Measurements from ENCODE around the gene VPS54.

The VPS54 gene

DNA sequence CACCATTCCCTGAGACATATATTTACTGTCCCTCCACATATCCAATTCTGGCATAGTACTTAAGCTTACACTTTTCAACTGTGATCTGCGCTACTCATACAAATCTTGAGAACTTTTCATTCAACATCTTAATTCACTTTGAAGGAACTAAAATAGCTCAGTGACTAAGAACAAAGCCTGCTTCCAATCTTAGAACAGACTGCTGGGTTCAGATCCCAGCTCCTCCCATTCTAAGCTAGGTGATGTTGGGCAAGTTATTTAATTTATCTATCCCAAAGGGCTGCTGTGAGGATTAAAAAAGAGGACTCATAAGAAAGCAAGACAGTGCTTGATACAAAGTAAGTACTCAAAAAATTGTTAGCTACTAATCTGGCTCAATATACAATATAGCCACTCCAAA lies 119.6 kb downstream of the VPS54 start:
- no peak for DNase-seq

- DNase-seq, result no peak
Measured at GRCh38 chr2:63898839-63899238, 120.4 kb downstream of the VPS54 start.

GRCh38 chr2:63894167-63894566 lies 125.1 kb downstream of the VPS54 start:
- no peak for DNase-seq

DNA sequence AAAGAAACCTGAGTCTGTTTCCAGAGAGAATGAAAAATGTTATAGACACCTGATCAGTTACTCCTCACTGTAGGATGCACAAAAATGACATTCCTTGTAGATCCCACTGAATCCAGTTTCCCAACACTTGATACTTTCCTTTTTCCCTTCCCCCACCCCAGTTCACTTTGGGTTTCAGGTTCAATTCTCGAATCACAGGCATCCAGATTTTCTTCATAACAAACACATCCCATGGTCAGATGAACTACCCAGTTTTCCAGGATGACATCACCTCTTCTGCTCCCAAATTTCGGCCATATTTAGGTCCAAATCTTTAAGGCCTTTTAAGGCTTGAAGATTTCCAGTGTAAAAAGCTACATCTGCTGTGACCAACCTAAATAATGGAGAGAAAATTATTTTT lies 126.1 kb downstream of the VPS54 start:
- no peak for DNase-seq

- DNase-seq, result no peak
Measured at GRCh38 chr2:63891488-63892030, 127.7 kb downstream of the VPS54 start.

- DNase-seq, result no peak
Measured at GRCh38 chr2:63890678-63891077, 128.6 kb downstream of the VPS54 start.

DNA sequence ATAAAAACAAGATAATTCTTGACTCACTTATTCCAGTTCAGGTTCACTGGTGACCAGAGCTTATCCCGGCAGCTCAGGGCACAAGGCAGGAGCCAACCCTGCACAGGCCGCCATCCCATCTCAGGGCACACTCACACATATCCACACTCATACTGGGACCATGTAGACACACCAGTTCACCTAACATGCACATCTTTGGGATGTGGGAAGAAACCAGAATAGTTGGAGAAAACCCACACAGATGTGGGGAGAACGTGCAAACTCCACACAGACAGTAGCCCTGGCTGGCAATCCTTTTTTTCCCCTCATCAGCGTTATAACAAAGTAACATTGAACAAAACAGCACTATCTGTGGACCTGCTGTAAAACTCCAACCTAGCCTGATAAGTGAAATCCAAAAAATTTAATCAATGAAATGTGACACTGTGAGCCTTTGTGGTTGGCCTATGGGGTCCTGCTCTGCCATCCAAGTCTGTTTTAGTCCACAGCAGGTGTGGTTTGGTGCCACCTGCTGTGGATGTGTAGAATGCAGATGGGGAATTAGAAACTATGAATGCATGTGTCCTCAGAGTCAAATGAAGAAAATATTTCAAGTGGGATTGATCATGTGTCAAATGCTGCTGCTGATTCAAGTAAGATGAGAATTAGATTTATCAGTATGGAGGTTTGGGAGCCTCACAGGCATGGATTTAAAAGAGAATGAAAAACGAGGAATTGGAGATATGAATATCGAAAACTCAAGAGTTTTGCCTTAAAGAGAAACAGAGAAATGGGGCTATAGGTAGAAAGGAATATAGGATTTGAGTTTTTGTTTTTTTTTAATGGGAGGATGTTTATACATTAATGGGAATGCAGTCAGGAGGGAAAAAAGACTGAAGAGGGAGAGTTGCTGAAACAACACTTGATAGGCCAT lies 130.5 kb downstream of the VPS54 start:
- peak; percentile 56 for DNase-seq

- no peak for DNase-seq
Measured at GRCh38 chr2:63888053-63888452, 131.2 kb downstream of the VPS54 start.

GRCh38 chr2:63886445-63886844 lies 132.8 kb downstream of the VPS54 start:
- DNase-seq, result no peak

DNA sequence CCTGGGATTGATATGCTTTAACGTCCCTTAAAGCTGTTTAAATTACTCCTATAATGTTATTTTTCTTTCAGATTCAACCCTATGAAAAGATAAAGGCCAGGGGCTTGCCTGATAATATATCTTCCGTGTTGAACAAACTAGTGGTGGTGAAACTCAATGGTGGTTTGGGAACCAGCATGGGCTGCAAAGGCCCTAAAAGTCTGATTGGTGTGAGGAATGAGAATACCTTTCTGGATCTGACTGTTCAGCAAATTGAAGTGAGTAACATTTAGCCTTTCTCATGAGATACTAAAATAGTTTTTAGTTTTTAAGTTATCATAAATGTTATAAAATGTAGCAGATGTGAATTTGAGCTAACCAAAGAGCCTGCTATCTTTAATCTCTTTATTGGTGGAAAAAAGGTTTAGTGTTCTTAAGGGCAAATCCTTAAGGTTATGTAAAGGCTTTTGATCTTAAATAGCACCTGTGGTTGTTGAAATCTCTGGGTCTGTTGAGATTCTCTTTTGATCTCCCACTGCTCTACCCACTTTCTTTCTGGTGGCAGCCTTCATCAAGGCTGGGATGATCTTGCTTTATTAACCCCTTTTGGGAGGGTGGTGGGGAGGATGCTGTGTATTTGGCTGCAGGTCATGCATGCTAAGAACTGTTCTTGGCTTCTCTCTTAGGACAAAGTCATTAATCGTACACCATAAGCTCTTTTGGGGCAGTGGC lies 136.7 kb downstream of the VPS54 start:
- DNase-seq, result no peak

DNA sequence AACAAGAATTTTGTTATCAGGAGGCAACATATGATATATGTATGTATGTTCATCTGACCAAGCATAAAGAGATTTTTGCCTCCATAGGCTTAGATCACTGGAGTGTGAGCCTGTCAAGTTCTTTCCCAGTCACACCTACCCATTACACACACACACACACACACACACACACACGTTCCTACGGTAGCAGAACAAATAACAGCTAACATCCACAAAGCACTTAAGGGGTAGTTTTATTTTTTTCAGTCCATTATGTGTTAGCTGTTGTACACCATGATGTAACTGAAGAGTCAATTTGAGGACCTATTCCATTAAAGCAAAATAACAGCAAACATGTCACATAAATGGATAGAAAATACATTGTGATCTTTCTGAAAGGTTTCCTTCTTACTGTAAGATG lies 138.0 kb downstream of the VPS54 start:
- DNase-seq, result peak; percentile 13

- DNase-seq, result no peak
Measured at GRCh38 chr2:63880625-63881024, 138.6 kb downstream of the VPS54 start.

DNA sequence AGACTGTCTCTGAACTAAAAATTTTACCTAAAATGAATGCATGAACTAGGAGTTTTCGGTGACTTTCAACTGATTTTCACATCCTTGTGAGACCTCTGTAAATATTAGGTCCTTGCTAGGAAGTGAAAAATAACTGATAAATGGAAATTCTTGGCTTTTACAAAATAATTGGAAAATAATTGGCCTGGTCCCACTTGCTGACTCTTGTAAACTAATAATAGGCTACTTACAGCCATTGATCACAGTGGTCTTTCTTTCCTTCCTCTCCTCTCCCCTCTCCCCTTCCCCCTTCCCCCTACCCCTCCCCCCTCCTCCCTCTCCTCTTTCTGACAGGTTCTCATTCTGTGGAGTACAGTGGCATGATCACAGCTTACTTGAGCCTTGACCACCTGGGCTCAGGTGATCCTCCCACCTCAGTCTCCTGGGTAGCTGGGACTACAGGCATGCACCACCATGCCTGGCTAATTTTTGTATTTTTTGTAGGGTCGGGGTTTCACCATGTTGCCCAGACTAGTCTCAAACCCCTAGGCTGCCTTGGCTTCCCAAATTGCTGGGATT lies 139.3 kb downstream of the VPS54 start:
- DNase-seq, result no peak

DNA sequence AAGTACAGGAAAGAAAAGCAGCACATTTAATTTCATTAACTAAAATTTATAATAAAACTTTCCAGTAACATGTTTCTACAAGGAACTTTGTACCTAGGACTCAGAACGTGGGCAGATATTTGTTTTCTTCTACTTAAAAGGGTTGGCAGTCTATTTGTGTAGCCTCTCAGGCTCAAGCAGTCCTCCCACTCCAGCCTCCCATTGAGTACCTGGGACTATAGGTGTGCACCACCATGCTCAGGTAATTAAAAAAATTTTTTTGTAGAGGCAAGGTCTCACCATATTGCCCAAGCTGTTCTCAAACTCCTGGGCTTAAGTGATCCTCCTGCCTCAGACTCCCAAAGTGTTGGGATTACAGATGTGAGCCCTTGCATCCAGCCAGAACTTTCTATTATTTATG lies 140.7 kb downstream of the VPS54 start:
- DNase-seq, result no peak

DNA sequence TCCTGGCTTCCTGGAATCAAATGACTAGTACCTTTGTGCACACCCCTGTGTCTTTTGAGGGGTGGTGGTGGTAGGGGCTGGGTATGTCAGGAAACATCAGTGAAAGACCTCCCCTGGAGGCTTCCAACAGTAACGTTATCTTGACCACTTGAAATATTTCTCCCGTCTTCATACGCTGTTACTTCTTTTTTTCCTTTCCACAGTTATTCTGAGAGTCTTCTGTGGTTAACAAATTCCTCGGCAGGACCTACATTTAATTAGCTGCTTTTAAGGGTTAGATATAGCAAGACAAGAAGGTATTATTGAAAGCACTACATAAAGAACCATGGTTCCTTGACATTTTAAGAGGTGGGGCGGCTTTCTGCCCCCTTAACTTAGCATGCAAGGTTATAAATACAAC lies 142.9 kb downstream of the VPS54 start:
- no peak for DNase-seq

DNA sequence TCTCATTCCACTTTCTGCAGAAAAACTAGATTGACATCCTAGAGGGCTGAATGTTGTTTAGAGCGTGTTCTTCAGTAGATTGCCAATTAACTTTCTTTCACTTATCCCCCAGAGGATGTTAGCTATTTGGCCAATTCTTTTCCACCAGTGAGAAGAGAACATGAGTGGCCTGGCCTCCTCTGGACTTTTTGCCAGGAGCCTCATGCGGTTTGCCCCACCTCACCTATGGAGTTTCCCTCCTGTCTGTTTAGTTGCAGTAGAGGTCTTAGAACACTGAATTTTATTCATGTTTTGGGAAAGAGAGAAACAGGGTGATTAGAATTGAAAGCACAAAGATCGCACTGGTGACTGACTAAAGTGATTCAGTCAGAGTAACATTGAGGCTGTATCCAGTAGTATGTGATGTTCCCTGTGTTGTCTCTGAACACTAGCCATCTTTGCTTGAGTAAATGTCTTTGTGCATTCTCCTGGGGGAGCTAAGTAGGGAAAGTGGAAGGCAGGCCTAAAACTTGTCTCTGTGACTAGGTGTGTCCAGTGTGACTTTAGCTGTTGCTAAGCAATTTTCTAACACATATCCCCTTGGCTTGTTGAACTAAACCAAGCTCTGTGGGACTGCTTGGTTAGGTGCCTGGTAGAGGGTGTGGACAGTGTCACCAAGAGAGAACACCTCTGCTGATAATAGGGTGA lies 143.5 kb downstream of the VPS54 start:
- no peak for DNase-seq

- DNase-seq, result no peak
Measured at GRCh38 chr2:63875131-63875527, 144.1 kb downstream of the VPS54 start.

DNA sequence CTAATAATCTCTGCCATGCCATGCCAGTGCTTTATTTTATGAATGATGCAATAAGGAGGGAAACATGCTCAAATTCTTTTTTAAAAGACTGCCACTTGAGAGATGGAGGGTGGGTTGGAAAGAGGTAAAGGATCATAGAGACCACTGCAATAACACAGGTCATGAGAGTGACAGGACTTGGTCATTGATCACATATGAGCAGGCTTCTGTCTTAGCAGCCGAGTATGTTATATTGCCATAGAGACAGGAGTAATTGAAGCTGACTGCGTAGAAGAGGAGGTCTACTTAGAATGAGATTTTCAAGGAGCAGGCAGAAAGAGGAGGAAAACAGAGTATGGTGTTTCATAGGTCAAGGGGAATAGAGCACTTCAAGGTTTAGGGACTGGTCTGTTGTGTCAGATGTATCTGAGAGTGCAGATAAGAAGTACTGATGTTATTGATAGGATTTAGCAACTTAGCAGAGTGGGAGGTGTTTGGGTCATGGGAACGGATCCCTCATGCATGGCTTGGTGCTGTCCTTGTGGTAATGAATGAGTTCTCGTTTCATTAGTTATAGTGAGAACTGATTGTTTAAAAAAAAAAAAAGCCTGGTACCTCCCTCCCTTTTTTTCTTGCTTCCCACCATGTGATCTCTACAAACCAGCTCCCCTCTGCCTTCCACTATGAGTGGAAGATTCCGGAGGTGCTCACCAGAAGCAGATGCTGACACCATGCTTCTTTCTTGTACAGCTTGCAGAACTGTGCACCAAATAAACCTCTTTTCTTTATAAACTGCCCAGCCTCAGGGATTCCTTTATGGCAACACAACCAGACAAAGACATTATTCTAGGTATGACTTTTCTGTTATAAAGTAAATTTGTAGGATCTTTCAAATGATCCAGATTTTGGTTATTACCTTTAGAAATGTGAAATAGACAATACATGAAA lies 144.8 kb downstream of the VPS54 start:
- no peak for DNase-seq

DNA sequence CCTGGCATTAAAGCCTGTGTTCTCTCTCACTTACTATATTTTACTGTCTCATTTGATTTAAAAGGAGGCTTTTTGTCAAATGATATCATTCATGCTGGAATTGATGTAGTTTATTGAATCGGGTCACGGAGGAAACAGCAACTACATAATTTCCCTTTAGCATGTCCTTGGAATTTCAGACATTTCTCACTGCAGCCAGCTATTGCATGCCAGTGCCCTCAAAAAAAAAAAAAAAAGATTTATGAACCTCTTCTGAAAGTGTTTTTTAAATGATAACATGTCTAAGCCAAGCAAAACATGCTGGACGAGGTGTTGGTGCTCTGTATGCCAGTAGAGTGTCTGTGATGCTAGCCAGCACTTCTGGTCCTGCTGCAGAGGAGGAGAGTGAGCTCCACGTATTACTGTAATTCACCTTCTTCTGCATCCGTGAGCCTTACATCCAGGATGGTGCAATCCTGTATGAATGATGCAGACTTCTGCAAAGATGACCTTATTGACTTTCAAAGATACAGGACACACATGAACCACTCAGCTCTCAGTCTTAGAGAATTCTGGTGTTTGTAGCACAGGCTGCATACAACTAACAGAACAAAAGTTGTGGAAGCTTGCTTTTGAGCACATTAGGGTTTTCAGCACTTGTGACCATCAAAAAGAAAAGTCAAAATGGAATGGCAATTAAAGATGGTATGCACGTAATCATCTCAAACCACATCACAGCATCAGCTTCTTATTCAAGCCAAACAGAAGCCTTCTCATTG lies 146.5 kb downstream of the VPS54 start:
- DNase-seq, result no peak

DNA sequence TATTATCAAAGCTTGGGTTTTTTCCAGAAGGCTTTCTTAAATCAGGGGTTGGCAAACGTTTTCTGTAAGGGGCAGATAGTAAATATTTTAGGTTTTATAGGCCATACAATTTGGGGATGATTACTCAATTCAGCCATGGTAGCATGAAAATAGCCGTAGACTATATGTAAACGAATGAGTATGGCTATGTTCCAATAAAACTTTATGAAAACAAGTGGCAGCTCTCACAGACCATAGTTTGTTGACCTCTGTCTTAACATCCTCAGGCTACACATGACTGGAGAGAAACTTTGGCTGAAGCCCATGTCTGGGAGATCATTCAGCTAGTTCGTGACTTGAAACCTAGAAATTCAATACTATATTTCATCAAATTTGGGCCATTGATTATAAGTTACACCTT lies 147.4 kb downstream of the VPS54 start:
- no peak for DNase-seq

GRCh38 chr2:63870679-63871078 lies 148.5 kb downstream of the VPS54 start:
- no peak for DNase-seq

Measured in NCI-H345 (cell line).